Fibroblast of mammary gland (primary cell): Measurements from ENCODE around the gene ATXN1.

Experiments used
- DNase-seq: peaks from one replicate; pipeline ENCODE4 v3.0.0-alpha.2; 2010; ENCODE audit warnings: low read depth
- H3K4me3 ChIP-seq: 2 replicates; pipeline ENCODE4 v1.5.1; 2011; ENCODE audit warnings: low read depth, mild to moderate bottlenecking, low read length, moderate library complexity; ENCODE audit not compliant: control insufficient read depth
- CTCF ChIP-seq: conservative IDR thresholded peaks from 2 replicates; pipeline ENCODE4 v1.5.1; 2011; ENCODE audit warnings: low read depth, low read length, inconsistent platforms; ENCODE audit not compliant: control insufficient read depth, insufficient read depth

Gene ATXN1

GRCh38 chr6:16249971-16250370 is 511.3 kb downstream of the ATXN1 start:
- TF ChIP-seq CTCF = no peak
- DNase-seq = no peak
- H3K4me3 ChIP-seq = no peak overlapping the region
